MM.1S (cell line): ENCODE results near the gene FARP1.

ENCODE experiments used
- DNase-seq: peaks from one replicate; pipeline ENCODE4 v3.0.0-alpha.2; 2015
- H2AFZ ChIP-seq: fragments of 300-600 bp; sonication (generic); 2 replicates; pipeline ENCODE4 v1.6.0; 2016; ENCODE audit warnings: antibody characterized with exemption, low read length
- H3F3A ChIP-seq: fragments of 300-600 bp; sonication (generic); 2 replicates; pipeline ENCODE4 v1.6.1; 2016; ENCODE audit warnings: mild to moderate bottlenecking, antibody characterized with exemption, low read length, moderate library complexity, mixed read lengths; ENCODE audit not compliant: insufficient read depth
- H3K27ac ChIP-seq: fragments of 300-600 bp; sonication (generic); 2 replicates; pipeline ENCODE4 v1.5.1; 2016; ENCODE audit warnings: mild to moderate bottlenecking, low read length
- H3K27me3 ChIP-seq: fragments of 300-600 bp; sonication (generic); replicated peaks from 2 replicates; pipeline ENCODE4 v1.6.0; 2016; ENCODE audit warnings: low read length; ENCODE audit not compliant: insufficient read depth
- H3K36me3 ChIP-seq: fragments of 300-600 bp; sonication (generic); replicated peaks from 2 replicates; pipeline ENCODE4 v1.6.1; 2016; ENCODE audit warnings: mild to moderate bottlenecking, low read length, mixed read lengths; ENCODE audit not compliant: insufficient read depth
- H3K4me1 ChIP-seq: fragments of 300-600 bp; sonication (generic); 2 replicates; pipeline ENCODE4 v1.6.1; 2016; ENCODE audit warnings: low read length, mixed read lengths
- H3K4me2 ChIP-seq: fragments of 300-600 bp; sonication (generic); 2 replicates; pipeline ENCODE4 v1.6.0; 2016; ENCODE audit warnings: low read depth, low read length
- H3K4me3 ChIP-seq: fragments of 300-600 bp; sonication (generic); 2 replicates; pipeline ENCODE4 v1.5.1; 2016; ENCODE audit warnings: low read length, mixed read lengths
- H3K79me2 ChIP-seq: fragments of 300-600 bp; sonication (generic); 2 replicates; pipeline ENCODE4 v1.6.1; 2016; ENCODE audit warnings: mixed run types, low read length, mixed read lengths
- H3K9ac ChIP-seq: fragments of 300-600 bp; sonication (generic); 2 replicates; pipeline ENCODE4 v1.6.1; 2016; ENCODE audit warnings: low read length, mixed read lengths
- H3K9me2 ChIP-seq: fragments of 300-600 bp; sonication (generic); replicated peaks from 2 replicates; pipeline ENCODE4 v1.6.1; 2016; ENCODE audit warnings: mild to moderate bottlenecking, low read length, mixed read lengths; ENCODE audit not compliant: insufficient read depth
- H3K9me3 ChIP-seq: fragments of 300-600 bp; sonication (generic); replicated peaks from 2 replicates; pipeline ENCODE4 v1.6.1; 2016; ENCODE audit warnings: mild to moderate bottlenecking, low read length, mixed read lengths; ENCODE audit not compliant: insufficient read depth
- H4K20me1 ChIP-seq: fragments of 300-600 bp; sonication (generic); 2 replicates; pipeline ENCODE4 v1.6.1; 2016; ENCODE audit warnings: mild to moderate bottlenecking, low read length, moderate library complexity, mixed read lengths; ENCODE audit not compliant: insufficient read depth
- EZH2 ChIP-seq: fragments of 300-600 bp; sonication (generic); optimal IDR thresholded peaks from 2 replicates; pipeline ENCODE3; 2017; ENCODE audit warnings: low read depth, mild to moderate bottlenecking, antibody characterized with exemption, low read length, mixed read lengths
- EZH2phosphoT487 ChIP-seq: fragments of 300-600 bp; sonication (generic); IDR thresholded peaks from 2 replicates; pipeline ENCODE4 v1.6.1; 2018; ENCODE audit warnings: antibody characterized with exemption, low read length
- TF ChIP-seq, protein P1 (sequence below): fragments of 300-600 bp; sonication (generic); IDR thresholded peaks from 2 replicates; pipeline ENCODE4 v1.5.1; 2016; ENCODE audit warnings: antibody characterized with exemption, low read length, mixed read lengths

FARP1 gene

DNA sequence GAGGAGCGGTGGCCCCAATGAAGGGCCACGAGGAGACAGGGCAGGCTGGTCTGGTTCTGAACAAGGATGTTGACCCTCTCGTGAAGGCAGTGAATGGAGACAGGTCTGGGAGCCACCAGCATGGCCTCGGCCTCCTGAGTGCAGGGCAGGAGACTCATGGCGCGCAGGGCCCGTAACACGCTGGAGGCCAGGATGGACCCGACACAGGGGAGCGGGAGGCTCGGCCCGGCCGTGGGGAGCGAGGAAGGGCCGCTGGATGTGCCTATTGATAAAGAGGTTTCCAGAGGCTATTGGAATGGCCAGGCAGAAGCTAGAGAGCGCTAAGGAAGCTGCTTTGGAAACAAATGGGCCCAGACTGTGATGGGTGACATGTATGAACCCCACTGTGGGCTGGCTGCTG, 301.5 kb downstream of the FARP1 start:
- H3K9me3 ChIP-seq = no peaks in the 10 kb centered on the region
- no peak overlapping the region for H3K27ac ChIP-seq
- no peaks in the 10 kb centered on the region for H3K27me3 ChIP-seq
- TF ChIP-seq, protein P1, sequence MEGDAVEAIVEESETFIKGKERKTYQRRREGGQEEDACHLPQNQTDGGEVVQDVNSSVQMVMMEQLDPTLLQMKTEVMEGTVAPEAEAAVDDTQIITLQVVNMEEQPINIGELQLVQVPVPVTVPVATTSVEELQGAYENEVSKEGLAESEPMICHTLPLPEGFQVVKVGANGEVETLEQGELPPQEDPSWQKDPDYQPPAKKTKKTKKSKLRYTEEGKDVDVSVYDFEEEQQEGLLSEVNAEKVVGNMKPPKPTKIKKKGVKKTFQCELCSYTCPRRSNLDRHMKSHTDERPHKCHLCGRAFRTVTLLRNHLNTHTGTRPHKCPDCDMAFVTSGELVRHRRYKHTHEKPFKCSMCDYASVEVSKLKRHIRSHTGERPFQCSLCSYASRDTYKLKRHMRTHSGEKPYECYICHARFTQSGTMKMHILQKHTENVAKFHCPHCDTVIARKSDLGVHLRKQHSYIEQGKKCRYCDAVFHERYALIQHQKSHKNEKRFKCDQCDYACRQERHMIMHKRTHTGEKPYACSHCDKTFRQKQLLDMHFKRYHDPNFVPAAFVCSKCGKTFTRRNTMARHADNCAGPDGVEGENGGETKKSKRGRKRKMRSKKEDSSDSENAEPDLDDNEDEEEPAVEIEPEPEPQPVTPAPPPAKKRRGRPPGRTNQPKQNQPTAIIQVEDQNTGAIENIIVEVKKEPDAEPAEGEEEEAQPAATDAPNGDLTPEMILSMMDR = no peak
- no peak overlapping the region for H3K4me2 ChIP-seq
- H3K4me1 ChIP-seq = no peaks in the 10 kb centered on the region
- no peaks in the 10 kb centered on the region for H4K20me1 ChIP-seq
- no peaks in the 10 kb centered on the region for H3K9me2 ChIP-seq
- no peak overlapping the region for H2AFZ ChIP-seq
- DNase-seq = no peak
- H3K36me3 ChIP-seq = no peaks in the 10 kb centered on the region; the same call in 1 of the 2 replicates
- no peak overlapping the region for H3K4me3 ChIP-seq
- no peaks in the 10 kb centered on the region for H3K79me2 ChIP-seq
- H3K9ac ChIP-seq = no peak overlapping the region
- no peaks in the 10 kb centered on the region for H3F3A ChIP-seq

DNA sequence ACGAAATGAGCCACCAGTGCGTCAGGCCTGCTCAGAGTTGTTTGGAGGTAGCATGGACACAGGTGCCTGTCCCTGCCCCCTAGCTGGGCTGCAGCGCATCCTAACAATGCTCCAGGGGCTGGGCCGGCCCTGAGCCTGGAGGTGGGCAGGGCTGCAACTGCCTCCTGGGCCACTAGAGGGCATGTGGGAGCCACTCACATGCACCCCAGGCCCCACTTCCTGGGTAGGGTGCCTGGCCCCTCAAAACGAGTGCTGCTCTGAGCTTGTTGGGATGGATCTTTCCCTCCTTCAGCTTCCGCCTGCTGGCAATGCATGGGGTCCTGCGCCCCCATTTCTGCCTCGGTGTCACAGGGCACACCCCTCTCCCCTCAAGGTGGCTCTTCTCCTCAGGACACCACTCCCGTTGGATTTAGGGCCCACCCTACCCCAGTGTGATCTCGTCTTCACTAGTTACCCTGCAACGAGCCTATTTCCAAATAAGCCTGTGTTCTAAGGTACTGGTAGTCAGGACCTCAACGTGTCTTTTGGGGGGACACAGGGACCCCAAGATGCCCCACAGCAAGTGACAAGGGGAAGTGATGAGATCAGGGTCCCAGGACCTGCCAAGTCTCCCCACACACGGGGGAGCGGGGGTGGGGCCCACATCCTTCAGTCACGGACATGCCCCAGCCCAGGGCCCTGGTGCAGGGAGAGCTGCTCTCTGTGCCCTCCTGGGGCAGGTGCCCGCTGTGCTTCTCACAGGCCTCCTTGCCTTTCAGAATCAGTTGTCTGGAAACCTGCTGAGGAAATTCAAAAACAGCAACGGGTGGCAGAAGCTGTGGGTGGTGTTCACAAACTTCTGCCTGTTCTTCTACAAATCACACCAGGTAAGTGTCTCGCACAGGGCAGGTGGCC, 302.7 kb downstream of the FARP1 start:
- H3F3A ChIP-seq = no peaks in the 10 kb centered on the region
- no peaks in the 10 kb centered on the region for H3K79me2 ChIP-seq
- H3K36me3 ChIP-seq = no peaks in the 10 kb centered on the region; the same call in 1 of the 2 replicates
- no peaks in the 10 kb centered on the region for H3K27me3 ChIP-seq
- H4K20me1 ChIP-seq = no peaks in the 10 kb centered on the region
- H3K9ac ChIP-seq = no peak overlapping the region
- no peak for TF ChIP-seq EZH2
- TF ChIP-seq, protein P1 = peak; percentile 94
- TF ChIP-seq EZH2phosphoT487 = no peak
- no peak overlapping the region for H3K27ac ChIP-seq
- peak; percentile 49 for DNase-seq
- no peaks in the 10 kb centered on the region for H3K9me2 ChIP-seq
- 0 out of 2 replicates have a peak overlapping the region, but pooled peaks have one; percentile 5 for H3K4me2 ChIP-seq
- no peak overlapping the region for H2AFZ ChIP-seq
- H3K9me3 ChIP-seq = no peaks in the 10 kb centered on the region
- no peak overlapping the region for H3K4me3 ChIP-seq
- no peaks in the 10 kb centered on the region for H3K4me1 ChIP-seq

DNA sequence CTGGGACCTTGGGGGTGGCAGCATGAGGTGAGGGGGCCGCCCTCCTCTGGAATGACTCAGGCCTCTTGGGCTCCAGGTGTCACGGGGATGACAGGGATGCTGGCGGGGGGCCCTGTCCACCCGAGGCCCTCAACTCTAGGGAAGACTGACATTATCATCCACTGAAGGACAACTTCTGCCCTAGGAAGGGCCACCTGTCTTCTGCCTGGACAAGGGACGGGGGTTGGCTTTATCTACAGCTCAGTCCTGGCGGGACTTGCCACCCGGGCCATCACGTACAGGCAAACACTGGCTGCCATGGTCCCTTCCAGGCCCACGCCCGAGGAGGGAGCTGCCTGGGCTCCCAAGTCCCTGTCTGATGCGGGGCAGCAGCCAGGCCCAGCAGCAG, 303.3 kb downstream of the FARP1 start:
- no peak for DNase-seq
- TF ChIP-seq EZH2 = no peak
- TF ChIP-seq EZH2phosphoT487 = no peak
- TF ChIP-seq, protein P1 = no peak

More for the DNA sequence above, 303.3 kb downstream of the FARP1 start:
- Histone ChIP-seq H3K27me3 (no peaks in the 10 kb centered on the region), H3K4me2 (no peak overlapping the region), H3K27ac (no peak overlapping the region), H3F3A (no peaks in the 10 kb centered on the region), H3K36me3 (no peaks in the 10 kb centered on the region; the same call in 1 of the 2 replicates), H3K4me1 (no peaks in the 10 kb centered on the region), H3K79me2 (no peaks in the 10 kb centered on the region), H3K9me3 (no peaks in the 10 kb centered on the region), H3K9me2 (no peaks in the 10 kb centered on the region), H2AFZ (no peak overlapping the region), H4K20me1 (no peaks in the 10 kb centered on the region), H3K9ac (no peak overlapping the region), H3K4me3 (no peak overlapping the region)
